PC-9 (cell line): ENCODE results near the gene KIF26B.

Experiments used
- EZH2 ChIP-seq: fragments of 200-600 bp; sonication (generic); IDR thresholded peaks from 2 replicates; pipeline ENCODE4 v1.8.0; 2017; ENCODE audit warnings: antibody characterized with exemption, low read depth
- TF ChIP-seq, protein P1 (sequence below): fragments of 200-600 bp; sonication (generic); conservative IDR thresholded peaks from 2 replicates; pipeline ENCODE4 v1.6.1; 2017; ENCODE audit warnings: mixed run types, antibody characterized with exemption, mild to moderate bottlenecking, moderate library complexity

DNA sequence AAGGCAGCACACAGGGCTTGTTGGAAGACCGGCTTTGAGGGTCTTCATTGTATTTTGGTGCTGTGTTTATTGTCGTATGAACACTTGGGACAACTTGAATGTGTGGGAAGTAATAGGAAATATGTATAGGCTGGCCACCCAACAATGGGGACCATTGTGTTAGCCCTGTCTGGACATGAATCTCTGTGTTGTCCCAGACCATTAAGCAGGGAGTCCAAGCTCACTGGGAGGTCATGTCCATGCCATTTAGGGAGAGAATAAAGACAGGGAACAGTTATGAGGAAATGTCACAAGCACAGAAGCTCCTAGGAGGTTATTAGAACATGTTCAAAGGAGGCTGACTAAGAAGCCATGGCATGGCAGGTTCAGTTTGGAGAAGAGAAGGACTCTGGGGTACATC is 266.1 kb downstream of the KIF26B start:
- TF ChIP-seq, protein P1, sequence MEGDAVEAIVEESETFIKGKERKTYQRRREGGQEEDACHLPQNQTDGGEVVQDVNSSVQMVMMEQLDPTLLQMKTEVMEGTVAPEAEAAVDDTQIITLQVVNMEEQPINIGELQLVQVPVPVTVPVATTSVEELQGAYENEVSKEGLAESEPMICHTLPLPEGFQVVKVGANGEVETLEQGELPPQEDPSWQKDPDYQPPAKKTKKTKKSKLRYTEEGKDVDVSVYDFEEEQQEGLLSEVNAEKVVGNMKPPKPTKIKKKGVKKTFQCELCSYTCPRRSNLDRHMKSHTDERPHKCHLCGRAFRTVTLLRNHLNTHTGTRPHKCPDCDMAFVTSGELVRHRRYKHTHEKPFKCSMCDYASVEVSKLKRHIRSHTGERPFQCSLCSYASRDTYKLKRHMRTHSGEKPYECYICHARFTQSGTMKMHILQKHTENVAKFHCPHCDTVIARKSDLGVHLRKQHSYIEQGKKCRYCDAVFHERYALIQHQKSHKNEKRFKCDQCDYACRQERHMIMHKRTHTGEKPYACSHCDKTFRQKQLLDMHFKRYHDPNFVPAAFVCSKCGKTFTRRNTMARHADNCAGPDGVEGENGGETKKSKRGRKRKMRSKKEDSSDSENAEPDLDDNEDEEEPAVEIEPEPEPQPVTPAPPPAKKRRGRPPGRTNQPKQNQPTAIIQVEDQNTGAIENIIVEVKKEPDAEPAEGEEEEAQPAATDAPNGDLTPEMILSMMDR = no peak
- TF ChIP-seq EZH2 = no peak
